Testis (tissue), 2 donors: ENCODE data around the gene MACROD1.

Experiments used
- CTCF ChIP-seq, 3 experiments: fragments of 450-650 bp in 2 of 3; fragments of 200-600 bp in 1 of 3; sonication (generic) in 1 of 3; IDR thresholded peaks; one replicate each; pipeline ENCODE4 v1.5.1; 2016 to 2019; ENCODE audit warnings: antibody characterized with exemption in 3 of 3, mild to moderate bottlenecking in 2 of 3, moderate library complexity in 1 of 3
- POLR2A ChIP-seq: fragments of 450-650 bp; IDR thresholded peaks from one replicate; pipeline ENCODE4 v1.6.1; 2017; ENCODE audit warnings: antibody characterized with exemption, mild to moderate bottlenecking, moderate library complexity

DNA sequence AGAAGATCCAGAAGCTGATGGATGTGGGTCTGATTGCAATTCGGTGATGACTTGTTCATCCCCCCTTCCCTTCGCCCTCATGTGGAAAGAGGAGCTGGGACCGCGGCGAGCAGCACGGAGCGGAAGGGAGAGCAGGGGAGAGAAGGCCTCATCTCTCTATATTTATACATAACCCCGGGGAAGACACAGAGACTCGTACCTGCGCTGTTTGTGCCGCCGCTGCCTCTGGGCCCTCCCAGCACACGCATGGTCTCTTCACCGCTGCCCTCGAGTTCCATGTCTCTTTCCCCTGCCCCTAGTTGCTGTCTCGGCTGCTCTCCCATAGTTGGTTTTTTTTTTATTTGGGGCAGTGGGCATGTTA is 38.1 kb upstream of the MACROD1 start:
- TF ChIP-seq CTCF (IDR thresholded peaks at IDR 0.05) (no peak), POLR2A (no peak)
